Neuronal stem cell (in vitro differentiated cells): ENCODE data around the gene HOOK2.

Experiments
- DNase-seq: peaks from one replicate; pipeline ENCODE4 v3.0.0-alpha.2; 2013; ENCODE audit warnings: low spot score
- H2AFZ ChIP-seq: one replicate; pipeline ENCODE4 v1.6.1; 2013; ENCODE audit warnings: mild to moderate bottlenecking, low read length, inconsistent platforms
- H2AK5ac ChIP-seq: 2 replicates; pipeline ENCODE4 v1.6.1; 2013; ENCODE audit warnings: low read depth, mild to moderate bottlenecking, inconsistent platforms, low read length, moderate library complexity, mixed read lengths
- H2BK120ac ChIP-seq: 2 replicates; pipeline ENCODE4 v1.6.1; 2013; ENCODE audit warnings: low read depth, mild to moderate bottlenecking, inconsistent platforms, low read length, moderate library complexity, mixed read lengths
- H2BK12ac ChIP-seq: one replicate; pipeline ENCODE4 v1.6.1; 2013; ENCODE audit warnings: low read length, inconsistent platforms
- H2BK15ac ChIP-seq: 2 replicates; pipeline ENCODE4 v1.6.1; 2013; ENCODE audit warnings: mild to moderate bottlenecking, low read length, inconsistent platforms, mixed read lengths
- H2BK5ac ChIP-seq: one replicate; pipeline ENCODE4 v1.6.1; 2013; ENCODE audit warnings: inconsistent platforms, mild to moderate bottlenecking, low read length, moderate library complexity
- H3K14ac ChIP-seq: one replicate; pipeline ENCODE4 v1.6.1; 2013; ENCODE audit warnings: low read length, inconsistent platforms
- H3K18ac ChIP-seq: 2 replicates; pipeline ENCODE4 v1.6.1; 2013; ENCODE audit warnings: low read length, inconsistent platforms
- H3K23ac ChIP-seq: 2 replicates; pipeline ENCODE4 v1.6.1; 2013; ENCODE audit warnings: low read depth, mild to moderate bottlenecking, mixed read lengths, low read length, inconsistent platforms; ENCODE audit not compliant: poor library complexity
- H3K27ac ChIP-seq: replicated peaks from 3 replicates; pipeline ENCODE4 v1.5.1; 2013; ENCODE audit warnings: low read length, inconsistent platforms
- H3K27me3 ChIP-seq, 3 experiments: 2 replicates each; pipeline ENCODE4 v1.6.1; 2013; ENCODE audit warnings: low read length in 3 of 3, mild to moderate bottlenecking in 2 of 3, inconsistent platforms in 1 of 3, low read depth in 1 of 3, mixed read lengths in 1 of 3, moderate library complexity in 1 of 3; ENCODE audit not compliant: control insufficient read depth in 3 of 3, insufficient read depth in 3 of 3
- H3K36me3 ChIP-seq, 2 donors: replicated peaks in 1 of 2; 2 replicates each; pipeline ENCODE4 v1.6.1; 2013; ENCODE audit warnings: low read length in 2 of 2; ENCODE audit not compliant: control insufficient read depth in 2 of 2, insufficient read depth in 2 of 2
- H3K4ac ChIP-seq: 2 replicates; pipeline ENCODE4 v1.6.1; 2013; ENCODE audit warnings: inconsistent platforms, mild to moderate bottlenecking, low read length, moderate library complexity
- H3K4me1 ChIP-seq, 2 donors: 1 replicate in 1 of 2; 2 replicates in 1 of 2; pipeline ENCODE4 v1.6.1; 2013; ENCODE audit warnings: low read length in 2 of 2, low read depth in 1 of 2; ENCODE audit not compliant: control insufficient read depth in 2 of 2, insufficient read depth in 1 of 2
- H3K4me2 ChIP-seq: one replicate; pipeline ENCODE4 v1.6.1; 2013; ENCODE audit warnings: mild to moderate bottlenecking, low read length, inconsistent platforms; ENCODE audit not compliant: insufficient read depth, poor library complexity, severe bottlenecking
- H3K4me3 ChIP-seq, 2 donors: 2 replicates each; pipeline ENCODE4 v1.5.1; 2013; ENCODE audit warnings: low read length in 2 of 2, mild to moderate bottlenecking in 2 of 2, inconsistent platforms in 1 of 2, moderate library complexity in 1 of 2
- H3K79me1 ChIP-seq: one replicate; pipeline ENCODE4 v1.6.1; 2013; ENCODE audit warnings: low read depth, mild to moderate bottlenecking, inconsistent platforms, low read length, moderate library complexity
- H3K9ac ChIP-seq: one replicate; pipeline ENCODE4 v1.6.1; 2013; ENCODE audit warnings: mild to moderate bottlenecking, low read depth, low read length, inconsistent platforms; ENCODE audit not compliant: poor library complexity
- H3K9me3 ChIP-seq, 2 donors: replicated peaks in 1 of 2; 2 replicates each; pipeline versions ENCODE3 to v1.6.1; 2013; ENCODE audit warnings: low read length in 2 of 2, mild to moderate bottlenecking in 2 of 2, inconsistent platforms in 1 of 2, low read depth in 1 of 2, mixed read lengths in 1 of 2, moderate library complexity in 1 of 2; ENCODE audit not compliant: control insufficient read depth in 2 of 2, insufficient read depth in 1 of 2
- H4K8ac ChIP-seq: one replicate; pipeline ENCODE4 v1.6.1; 2013; ENCODE audit warnings: low read depth, mild to moderate bottlenecking, inconsistent platforms, low read length, moderate library complexity
- H4K91ac ChIP-seq: one replicate; pipeline ENCODE4 v1.6.1; 2013; ENCODE audit warnings: low read length, low read depth, mild to moderate bottlenecking, inconsistent platforms; ENCODE audit not compliant: poor library complexity
- WGBS, 2 donors: extraction: QIAGEN DNeasy Blood & Tissue Kit; methylation state at CpG; one replicate each; pipeline ENCODE4 v1.1.7; 2013; ENCODE audit warnings: missing lambda C conversion rate in 2 of 2, mixed read lengths in 1 of 2; ENCODE audit not compliant: insufficient read length in 2 of 2, insufficient replicate concordance in 1 of 2; ENCODE audit errors: extremely low coverage in 2 of 2; 5-methylcytosine and 5-hydroxymethylcytosine counted together

Gene HOOK2

DNA sequence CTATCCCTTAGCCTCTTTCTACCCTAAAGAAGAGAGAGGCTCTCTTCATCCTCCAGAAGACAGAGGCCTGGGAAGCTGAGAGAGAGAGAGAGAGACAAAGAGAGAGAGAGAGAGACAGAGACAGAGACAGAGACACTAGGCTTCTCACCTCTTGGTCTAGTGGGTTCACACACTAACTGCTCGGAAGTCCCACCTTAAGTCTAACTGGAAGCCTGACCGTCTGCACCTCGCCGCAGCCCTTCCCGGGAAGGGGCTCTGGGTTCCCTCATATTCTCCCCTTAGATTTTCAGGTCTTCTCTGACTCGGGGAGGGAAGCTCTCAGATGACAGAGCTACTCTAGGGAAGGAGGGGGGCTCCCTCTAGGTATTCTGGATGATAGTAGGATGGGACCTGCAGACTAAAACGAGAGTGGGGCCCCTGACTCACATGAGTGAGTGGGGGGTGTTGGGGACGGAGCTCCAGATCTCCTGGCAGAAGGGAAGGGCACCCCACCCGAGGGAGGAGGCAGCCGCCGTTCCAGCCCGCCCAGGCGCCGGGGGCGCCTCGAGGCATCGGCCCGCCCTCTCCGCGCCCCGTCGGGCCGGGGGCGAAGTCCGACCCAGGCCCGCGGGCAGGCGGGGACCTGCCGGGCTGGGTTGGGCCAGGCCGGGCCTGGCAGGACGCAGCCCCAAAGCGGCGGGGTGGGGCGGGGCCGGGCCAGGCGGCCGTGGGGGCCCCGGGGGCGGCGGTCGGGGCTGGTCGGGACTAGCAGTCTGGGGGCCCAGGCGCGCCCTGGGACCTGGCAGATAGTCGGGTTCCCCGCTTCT is 13.9 kb upstream of the HOOK2 start:
- Histone ChIP-seq H4K8ac (no peak overlapping the region), H3K79me1 (peaks cover 4% of the 10 kb centered on the region), H3K36me3 (no peaks in the 10 kb centered on the region), H3K4ac (no peak overlapping the region), H3K9ac (peak overlapping the region; percentile 82), H2BK120ac (no peak overlapping the region), H2AK5ac (peak overlapping the region; percentile 58), H3K9me3 (no peaks in the 10 kb centered on the region), H3K23ac (peak overlapping the region; percentile 83), H3K14ac (no peak overlapping the region), H2BK5ac (peak overlapping the region; percentile 85), H3K4me1 (peaks cover 21 to 51% of the 10 kb centered on the region in 2 donors), H4K91ac (no peak overlapping the region), H3K4me2 (peak overlapping the region; percentile 89), H2BK15ac (peak overlapping the region; percentile 42), H2AFZ (peak overlapping the region; percentile 87), H3K4me3 (peak overlapping the region; percentile 60 to 64), H3K27me3 (peaks cover 0 to 28% (median 3%) of the 10 kb centered on the region in 3 experiments), H3K18ac (peak overlapping the region; percentile 68), H2BK12ac (no peak overlapping the region), H3K27ac (peak overlapping the region; percentile 65)
- DNase-seq, result no peak
- no CpG with 5 or more reads among the region's 46 CpGs for WGBS, 2 donors

DNA sequence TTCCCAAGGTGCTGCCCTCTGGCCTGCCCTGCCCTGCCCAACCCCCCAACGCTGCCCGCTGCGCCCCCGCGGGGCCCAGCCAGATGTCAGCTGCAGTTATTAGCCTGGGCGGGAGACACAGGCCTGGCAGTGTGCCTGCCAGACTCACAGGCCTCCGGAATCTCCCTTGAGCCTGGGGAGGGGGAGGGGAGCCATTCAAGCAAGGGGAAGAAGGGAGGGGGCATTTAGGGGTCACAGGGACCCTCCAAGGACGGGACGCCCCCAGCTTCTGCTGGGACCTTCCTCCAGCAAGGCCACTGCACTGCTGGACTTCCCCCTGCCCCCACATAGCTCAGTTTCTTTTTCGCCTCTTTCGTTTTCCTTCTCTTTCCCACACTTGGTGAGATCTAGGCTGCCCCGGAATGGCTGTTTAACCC is 13.3 kb upstream of the HOOK2 start:
- Histone ChIP-seq H2BK15ac (peak overlapping the region; percentile 33), H3K27ac (peak overlapping the region; percentile 65), H4K8ac (no peak overlapping the region), H3K23ac (no peak overlapping the region), H2BK12ac (no peak overlapping the region), H3K4me1 (peaks cover 23 to 51% of the 10 kb centered on the region in 2 donors), H3K9ac (peak overlapping the region; percentile 44), H3K79me1 (peaks cover 2% of the 10 kb centered on the region), H3K27me3 (peaks cover 0 to 25% (median 3%) of the 10 kb centered on the region in 3 experiments), H2AFZ (peak overlapping the region; percentile 87), H2BK120ac (no peak overlapping the region), H3K4ac (no peak overlapping the region), H3K36me3 (no peaks in the 10 kb centered on the region), H2BK5ac (peak overlapping the region; percentile 27), H2AK5ac (peak overlapping the region; percentile 13), H3K14ac (no peak overlapping the region), H4K91ac (no peak overlapping the region), H3K9me3 (no peaks in the 10 kb centered on the region), H3K18ac (peak overlapping the region; percentile 60), H3K4me2 (peak overlapping the region; percentile 44), H3K4me3 (peak overlapping the region in 1 of 2 donors; percentile 60)
- no peak for DNase-seq
- WGBS, 2 donors, result no CpG with 5 or more reads among the region's 12 CpGs

DNA sequence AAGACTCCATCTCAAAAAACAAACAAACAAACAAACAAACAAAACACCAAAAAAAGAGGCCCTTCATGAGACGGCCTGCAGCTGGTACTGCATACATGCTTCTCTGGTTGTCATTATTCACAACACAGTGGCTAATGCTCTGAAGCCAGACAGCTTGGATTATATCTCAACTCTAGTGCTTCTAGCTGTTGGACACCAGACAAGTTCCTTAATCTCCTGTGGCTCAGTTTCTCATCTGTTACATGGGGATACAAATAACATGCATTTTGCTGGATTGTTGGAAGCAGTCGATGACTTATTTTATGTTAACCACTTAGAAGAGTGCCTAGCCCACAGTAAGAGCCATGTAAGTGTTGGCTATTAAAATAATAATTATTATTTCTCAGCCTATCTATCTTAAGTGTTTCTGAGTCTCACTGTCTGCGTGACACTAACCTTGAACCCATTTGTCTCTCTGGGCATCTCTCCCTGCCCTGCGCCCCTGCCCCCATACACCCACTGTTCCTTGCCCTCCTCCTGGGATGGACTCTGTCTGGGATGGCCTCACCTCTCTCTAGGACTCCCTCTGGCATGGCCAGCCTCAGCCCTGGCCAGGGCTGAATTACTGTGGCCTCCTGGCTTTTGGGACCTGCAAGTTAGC is 12.8 kb upstream of the HOOK2 start:
- H4K91ac ChIP-seq, result no peak overlapping the region
- DNase-seq, result no peak
- H2BK15ac ChIP-seq, result peak overlapping the region; percentile 33
- H2BK120ac ChIP-seq, result no peak overlapping the region
- no peak overlapping the region for H3K27ac ChIP-seq
- peak overlapping the region; percentile 87 for H2AFZ ChIP-seq
- H3K36me3 ChIP-seq, result no peaks in the 10 kb centered on the region
- H3K14ac ChIP-seq, result no peak overlapping the region
- peaks cover 27 to 56% of the 10 kb centered on the region in 2 donors for H3K4me1 ChIP-seq
- H3K4me3 ChIP-seq, result peak overlapping the region in 1 of 2 donors; percentile 60
- H2BK5ac ChIP-seq, result peak overlapping the region; percentile 27
- H3K27me3 ChIP-seq, result peaks cover 0 to 25% (median 3%) of the 10 kb centered on the region in 3 experiments
- H3K4ac ChIP-seq, result no peak overlapping the region
- no CpG with 5 or more reads among the region's 4 CpGs for WGBS, 2 donors
- H3K23ac ChIP-seq, result no peak overlapping the region
- peak overlapping the region; percentile 44 for H3K4me2 ChIP-seq
- peak overlapping the region; percentile 13 for H2AK5ac ChIP-seq
- H2BK12ac ChIP-seq, result no peak overlapping the region
- peak overlapping the region; percentile 60 for H3K18ac ChIP-seq
- H3K79me1 ChIP-seq, result peaks cover 2% of the 10 kb centered on the region
- H3K9me3 ChIP-seq, result no peaks in the 10 kb centered on the region
- H3K9ac ChIP-seq, result peak overlapping the region; percentile 44
- no peak overlapping the region for H4K8ac ChIP-seq

DNA sequence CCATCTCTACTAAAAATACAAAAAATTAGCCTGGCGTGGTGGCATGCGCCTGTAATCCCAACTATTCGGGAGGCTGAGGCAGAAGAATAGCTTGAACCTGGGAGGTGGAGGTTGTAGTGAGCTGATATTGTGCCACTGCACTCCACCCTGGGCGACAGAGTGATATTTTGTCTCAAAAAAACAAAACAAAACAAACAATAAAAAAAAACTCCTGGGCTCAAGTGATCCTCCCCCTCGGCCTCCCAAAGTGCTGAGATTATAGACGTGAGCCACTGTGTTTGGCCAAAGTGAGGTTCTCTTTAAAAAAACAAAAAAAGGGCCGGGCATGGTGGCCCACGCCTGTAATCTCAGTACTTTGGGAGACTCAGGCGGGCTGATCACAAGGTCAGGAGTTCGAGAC is 12.1 kb upstream of the HOOK2 start:
- Histone ChIP-seq H4K91ac (no peak overlapping the region), H3K4ac (no peak overlapping the region), H3K18ac (no peak overlapping the region), H2BK15ac (no peak overlapping the region), H2BK120ac (no peak overlapping the region), H3K27me3 (peaks cover 0 to 20% (median 3%) of the 10 kb centered on the region in 3 experiments), H3K79me1 (peaks cover 2% of the 10 kb centered on the region), H4K8ac (no peak overlapping the region), H2AFZ (no peak overlapping the region), H3K4me3 (no peak overlapping the region), H2BK12ac (no peak overlapping the region), H3K23ac (no peak overlapping the region), H2AK5ac (no peak overlapping the region), H3K27ac (no peak overlapping the region), H2BK5ac (no peak overlapping the region), H3K4me1 (peaks cover 25 to 59% of the 10 kb centered on the region in 2 donors), H3K14ac (no peak overlapping the region), H3K9me3 (no peaks in the 10 kb centered on the region), H3K4me2 (no peak overlapping the region), H3K9ac (no peak overlapping the region), H3K36me3 (no peaks in the 10 kb centered on the region)
- WGBS, 2 donors, result no CpG with 5 or more reads among the region's 10 CpGs
- no peak for DNase-seq
